Mesenchymal stem cell (in vitro differentiated cells and primary cell): ENCODE data around the gene HSH2D.

Experiments used
- DNase-seq: peaks from one replicate; pipeline ENCODE4 v3.0.0-alpha.2; 2013
- H2AFZ ChIP-seq: one replicate; pipeline ENCODE4 v1.6.1; 2013; ENCODE audit warnings: low read depth, mild to moderate bottlenecking, control low read depth, inconsistent platforms, low read length, moderate library complexity
- H2AK5ac ChIP-seq: 2 replicates; pipeline ENCODE4 v1.6.1; 2013; ENCODE audit warnings: low read length, moderate library complexity, mild to moderate bottlenecking, inconsistent platforms; ENCODE audit not compliant: severe bottlenecking
- H2BK120ac ChIP-seq: one replicate; pipeline ENCODE4 v1.6.1; 2013; ENCODE audit warnings: low read depth, mild to moderate bottlenecking, inconsistent platforms, low read length, moderate library complexity
- H2BK12ac ChIP-seq, 2 experiments: one replicate each; pipeline ENCODE4 v1.6.1; 2013; ENCODE audit warnings: inconsistent platforms in 2 of 2, low read length in 2 of 2, mild to moderate bottlenecking in 2 of 2, moderate library complexity in 2 of 2, control low read depth in 1 of 2
- H2BK15ac ChIP-seq: one replicate; pipeline ENCODE4 v1.6.1; 2013; ENCODE audit warnings: mild to moderate bottlenecking, low read depth, inconsistent platforms; ENCODE audit not compliant: poor library complexity, severe bottlenecking
- H2BK5ac ChIP-seq: 2 replicates; pipeline ENCODE4 v1.6.1; 2013; ENCODE audit warnings: low read depth, mild to moderate bottlenecking, low read length, control low read depth, inconsistent platforms; ENCODE audit not compliant: poor library complexity, severe bottlenecking
- H3K14ac ChIP-seq, 2 experiments: one replicate each; pipeline ENCODE4 v1.6.1; 2013; ENCODE audit warnings: inconsistent platforms in 2 of 2, low read length in 2 of 2, control low read depth in 1 of 2, mild to moderate bottlenecking in 1 of 2, moderate library complexity in 1 of 2
- H3K18ac ChIP-seq, 2 experiments: one replicate each; pipeline ENCODE4 v1.6.1; 2013; ENCODE audit warnings: inconsistent platforms in 2 of 2, low read length in 2 of 2, control low read depth in 1 of 2, low read depth in 1 of 2, mild to moderate bottlenecking in 1 of 2
- H3K23ac ChIP-seq, 2 experiments: one replicate each; pipeline ENCODE4 v1.6.1; 2013; ENCODE audit warnings: inconsistent platforms in 2 of 2, low read length in 2 of 2, mild to moderate bottlenecking in 2 of 2, moderate library complexity in 2 of 2, control low read depth in 1 of 2
- H3K27ac ChIP-seq: 2 replicates; pipeline ENCODE4 v1.5.1; 2013; ENCODE audit warnings: mild to moderate bottlenecking, moderate library complexity, low read length, control low read depth, inconsistent platforms; ENCODE audit not compliant: poor library complexity, severe bottlenecking
- H3K27me3 ChIP-seq, 2 experiments: 2 replicates each; pipeline versions ENCODE4 v1.6.1 to v1.7.0; 2013; ENCODE audit warnings: low read length in 2 of 2, mild to moderate bottlenecking in 2 of 2, moderate library complexity in 2 of 2, control low read depth in 1 of 2, inconsistent platforms in 1 of 2; ENCODE audit not compliant: control insufficient read depth in 1 of 2, insufficient read depth in 1 of 2
- H3K36me3 ChIP-seq, 2 experiments: 2 replicates each; pipeline versions ENCODE4 v1.6.1 to v1.7.0; 2013; ENCODE audit warnings: low read length in 2 of 2, control low read depth in 1 of 2, inconsistent platforms in 1 of 2, low read depth in 1 of 2, mild to moderate bottlenecking in 1 of 2; ENCODE audit not compliant: insufficient read depth in 2 of 2, control insufficient read depth in 1 of 2
- H3K4ac ChIP-seq, 2 experiments: one replicate each; pipeline ENCODE4 v1.6.1; 2013; ENCODE audit warnings: inconsistent platforms in 2 of 2, low read length in 2 of 2, mild to moderate bottlenecking in 2 of 2, moderate library complexity in 2 of 2, control low read depth in 1 of 2, low read depth in 1 of 2
- H3K4me1 ChIP-seq: 2 replicates; pipeline ENCODE4 v1.6.1; 2013; ENCODE audit warnings: low read depth, low read length, control low read depth; ENCODE audit not compliant: control insufficient read depth, insufficient read depth
- H3K4me2 ChIP-seq: 2 replicates; pipeline ENCODE4 v1.6.1; 2013; ENCODE audit warnings: low read length, mild to moderate bottlenecking, inconsistent platforms; ENCODE audit not compliant: poor library complexity, severe bottlenecking
- H3K4me3 ChIP-seq, 2 experiments: 2 replicates each; pipeline versions ENCODE4 v1.5.1 to v1.7.0; 2013; ENCODE audit warnings: low read length in 2 of 2, mild to moderate bottlenecking in 2 of 2, control low read depth in 1 of 2, low read depth in 1 of 2; ENCODE audit not compliant: insufficient read depth in 1 of 2
- H3K79me1 ChIP-seq: replicated peaks from 2 replicates; pipeline ENCODE4 v1.6.1; 2013; ENCODE audit warnings: mild to moderate bottlenecking, control low read depth, low read length, inconsistent platforms; ENCODE audit not compliant: poor library complexity, severe bottlenecking
- H3K9ac ChIP-seq: 2 replicates; pipeline ENCODE4 v1.7.0; 2013; ENCODE audit warnings: mild to moderate bottlenecking, low read length, moderate library complexity
- H3K9me3 ChIP-seq: 2 replicates; pipeline ENCODE4 v1.7.0; 2013; ENCODE audit warnings: mild to moderate bottlenecking, low read length; ENCODE audit not compliant: control insufficient read depth
- H4K8ac ChIP-seq: one replicate; pipeline ENCODE4 v1.6.1; 2013; ENCODE audit warnings: inconsistent platforms, mild to moderate bottlenecking, low read length, moderate library complexity
- H4K91ac ChIP-seq: one replicate; pipeline ENCODE4 v1.6.1; 2013; ENCODE audit warnings: mild to moderate bottlenecking, low read length, inconsistent platforms
- WGBS: methylation state at CpG from one replicate; pipeline ENCODE4 v1.1.7; 2013; ENCODE audit warnings: mixed read lengths; 5-methylcytosine and 5-hydroxymethylcytosine counted together

Gene HSH2D

DNA sequence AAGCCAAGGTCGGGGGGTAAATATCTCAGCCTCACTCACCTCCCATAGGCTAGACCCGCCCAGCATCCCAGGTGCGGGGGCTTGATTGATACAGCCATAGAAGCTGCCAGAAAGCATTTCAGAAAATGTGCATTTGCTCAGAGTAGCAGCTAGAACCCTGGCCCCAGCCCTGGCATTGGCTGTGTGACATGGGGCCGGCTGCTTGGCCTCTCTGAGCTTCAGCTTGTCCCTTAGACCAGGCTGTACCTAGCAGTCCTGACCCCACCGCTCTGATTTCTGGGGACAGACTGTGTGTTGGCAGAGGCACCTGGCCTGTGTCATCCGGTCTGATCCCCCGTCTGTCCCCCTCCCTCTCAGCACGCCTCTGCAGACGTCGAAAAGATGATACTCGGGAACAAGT lies 16.4 kb upstream of the HSH2D start:
- peaks cover 87 to 92% of the 10 kb centered on the region in 2 experiments for H3K36me3 ChIP-seq
- no peak for DNase-seq
- H3K9me3 ChIP-seq = no peaks in the 10 kb centered on the region
- H3K23ac ChIP-seq = no peak overlapping the region
- no peaks in the 10 kb centered on the region for H3K4me1 ChIP-seq
- no peak overlapping the region for H2BK120ac ChIP-seq
- no peak overlapping the region for H3K4me3 ChIP-seq
- no peak overlapping the region for H4K8ac ChIP-seq
- no peak overlapping the region for H3K4ac ChIP-seq
- H3K27ac ChIP-seq = no peak overlapping the region
- H2BK5ac ChIP-seq = no peak overlapping the region
- no peaks in the 10 kb centered on the region for H3K27me3 ChIP-seq
- H2BK12ac ChIP-seq = no peak overlapping the region
- no peak overlapping the region for H2BK15ac ChIP-seq
- no peak overlapping the region for H3K4me2 ChIP-seq
- no peak overlapping the region for H3K14ac ChIP-seq
- H4K91ac ChIP-seq = no peak overlapping the region
- 96% methylated on average over 10 of the region's 11 CpGs for WGBS
- H3K79me1 ChIP-seq = peaks cover 55% of the 10 kb centered on the region
- no peak overlapping the region for H2AFZ ChIP-seq
- H2AK5ac ChIP-seq = no peak overlapping the region
- H3K9ac ChIP-seq = no peak overlapping the region
- no peak overlapping the region for H3K18ac ChIP-seq

DNA sequence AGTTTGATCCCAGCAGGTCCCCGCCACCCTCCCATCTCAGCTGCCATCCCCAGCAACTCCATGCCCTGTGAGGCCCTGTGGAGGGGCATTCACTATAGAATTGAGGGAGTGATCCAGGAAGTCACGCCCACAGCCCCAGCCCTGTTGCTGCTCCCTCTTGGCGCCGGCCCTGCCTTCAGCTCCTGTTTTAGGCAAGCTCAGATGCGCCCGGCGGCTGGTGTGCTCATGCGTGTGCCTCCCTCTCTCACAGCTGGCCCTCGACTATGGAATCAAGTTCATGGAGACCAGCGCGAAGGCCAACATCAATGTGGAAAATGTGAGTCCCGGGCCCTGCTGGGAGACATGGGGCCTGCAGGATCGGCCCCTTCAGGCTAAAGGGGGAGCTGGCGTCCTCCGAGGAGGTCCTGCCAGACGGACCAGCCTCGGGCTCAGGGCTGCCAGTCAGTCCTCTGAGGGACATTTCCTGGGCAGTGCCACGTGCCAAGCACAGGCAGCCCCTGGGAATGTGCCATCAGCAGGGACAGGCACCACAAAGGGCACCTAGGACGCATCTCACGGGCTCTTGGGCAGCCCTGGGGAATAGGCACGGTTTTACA lies 15.6 kb upstream of the HSH2D start:
- no peak overlapping the region for H2BK5ac ChIP-seq
- H3K4me2 ChIP-seq = no peak overlapping the region
- no peaks in the 10 kb centered on the region for H3K9me3 ChIP-seq
- H3K18ac ChIP-seq = no peak overlapping the region
- no peaks in the 10 kb centered on the region for H3K27me3 ChIP-seq
- H3K4me1 ChIP-seq = no peaks in the 10 kb centered on the region
- no peak for DNase-seq
- 97% methylated on average over 21 of the region's 21 CpGs for WGBS
- H3K4ac ChIP-seq = no peak overlapping the region
- H3K27ac ChIP-seq = no peak overlapping the region
- H4K8ac ChIP-seq = no peak overlapping the region
- H2AK5ac ChIP-seq = no peak overlapping the region
- H3K23ac ChIP-seq = no peak overlapping the region
- no peak overlapping the region for H2AFZ ChIP-seq
- H3K4me3 ChIP-seq = no peak overlapping the region
- H2BK12ac ChIP-seq = no peak overlapping the region
- no peak overlapping the region for H3K14ac ChIP-seq
- H3K9ac ChIP-seq = no peak overlapping the region
- H3K36me3 ChIP-seq = peaks cover 87 to 92% of the 10 kb centered on the region in 2 experiments
- H2BK15ac ChIP-seq = no peak overlapping the region
- H2BK120ac ChIP-seq = no peak overlapping the region
- H3K79me1 ChIP-seq = peaks cover 47% of the 10 kb centered on the region
- no peak overlapping the region for H4K91ac ChIP-seq

DNA sequence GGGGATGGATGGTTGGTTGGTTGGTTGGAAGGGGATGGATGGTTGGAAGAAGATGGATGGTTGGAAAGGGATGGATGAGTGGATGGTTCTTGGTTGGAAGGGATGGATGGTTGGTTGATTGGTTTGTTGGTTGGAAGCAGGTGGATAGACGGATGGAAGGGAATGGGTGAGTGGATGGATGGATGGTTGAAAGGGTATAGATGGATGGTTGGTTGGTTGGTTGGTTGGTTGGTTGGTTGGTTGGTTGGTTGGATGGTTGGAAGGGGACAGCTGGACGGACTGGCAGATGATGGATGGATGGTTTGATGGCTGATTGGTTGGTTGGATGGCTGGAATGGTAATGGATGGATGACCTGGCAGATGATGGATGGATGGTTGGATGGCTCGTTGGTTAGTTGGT lies 11.8 kb upstream of the HSH2D start:
- Histone ChIP-seq H2BK15ac (no peak overlapping the region), H3K9ac (no peak overlapping the region), H3K4me2 (no peak overlapping the region), H2BK120ac (no peak overlapping the region), H3K9me3 (no peaks in the 10 kb centered on the region), H3K79me1 (peaks cover 28% of the 10 kb centered on the region), H3K4me3 (no peak overlapping the region), H2BK12ac (no peak overlapping the region), H3K4me1 (no peaks in the 10 kb centered on the region), H2AFZ (no peak overlapping the region), H2BK5ac (no peak overlapping the region), H3K18ac (no peak overlapping the region), H4K91ac (no peak overlapping the region), H3K4ac (no peak overlapping the region), H3K27ac (no peak overlapping the region), H3K27me3 (peaks cover 0 to 2% of the 10 kb centered on the region in 2 experiments), H3K36me3 (peaks cover 70 to 77% of the 10 kb centered on the region in 2 experiments), H4K8ac (no peak overlapping the region), H2AK5ac (no peak overlapping the region), H3K14ac (no peak overlapping the region), H3K23ac (no peak overlapping the region)
- 99% methylated on average over 3 of the region's 3 CpGs for WGBS
- no peak for DNase-seq

DNA sequence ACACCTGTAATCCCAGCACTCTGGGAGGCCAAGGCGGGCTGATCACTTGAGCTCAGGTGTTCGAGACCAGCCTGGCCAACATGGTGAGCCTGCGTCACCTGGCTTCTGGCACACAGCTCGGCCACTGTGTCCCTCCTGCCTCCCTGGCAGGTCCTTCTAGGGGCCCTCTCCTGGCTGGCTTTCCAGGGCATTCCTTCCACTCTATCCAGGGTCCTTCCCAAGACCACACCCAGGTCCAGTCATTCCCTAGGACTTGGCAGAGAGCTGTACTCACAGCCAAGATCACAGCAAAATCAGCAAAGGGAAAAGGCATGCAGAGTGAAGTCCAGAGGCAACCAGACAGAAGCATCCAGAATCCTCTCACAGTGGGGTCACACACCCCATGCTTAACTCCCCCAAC lies 9.7 kb upstream of the HSH2D start:
- Histone ChIP-seq H2AFZ (no peak overlapping the region), H3K23ac (no peak overlapping the region)
- WGBS = 95% methylated on average over 4 of the region's 4 CpGs

More for the DNA sequence above, 9.7 kb upstream of the HSH2D start:
- Histone ChIP-seq H3K27ac (no peak overlapping the region), H2BK5ac (no peak overlapping the region), H2BK12ac (no peak overlapping the region), H3K4me1 (no peaks in the 10 kb centered on the region), H2BK15ac (no peak overlapping the region), H2BK120ac (no peak overlapping the region), H2AK5ac (no peak overlapping the region), H4K8ac (no peak overlapping the region), H3K27me3 (peaks cover 0 to 6% of the 10 kb centered on the region in 2 experiments), H3K36me3 (peaks cover 49 to 57% of the 10 kb centered on the region in 2 experiments), H3K4ac (no peak overlapping the region), H3K14ac (no peak overlapping the region), H3K18ac (no peak overlapping the region), H3K9ac (no peak overlapping the region), H3K4me2 (no peak overlapping the region), H3K79me1 (peaks cover 15% of the 10 kb centered on the region), H3K9me3 (no peaks in the 10 kb centered on the region), H4K91ac (no peak overlapping the region), H3K4me3 (no peak overlapping the region)
- no peak for DNase-seq
